Hematopoietic multipotent progenitor cell treated with erythropoietin and hydrocortisone succinate and interleukin-3 and kit ligand, for 15 days (in vitro differentiated cells): ENCODE data around the gene VPS37D.
"Not testable (repeated sequence)": the region's sequence is repeated elsewhere in the genome, so short reads cannot be mapped to it uniquely, and the experiment has no call there.

ENCODE experiments used
- DNase-seq: peaks from one replicate; pipeline ENCODE4 v3.0.0-alpha.2; 2015; ENCODE audit warnings: low spot score

Gene VPS37D

GRCh38 chr7:73667344-73668102 is at the start of gene VPS37D:
Gene VPS37D (plus strand): TSS chr7:73667831. CDS start chr7:73667959, 128 bp downstream.
- peak; percentile 92 for DNase-seq

GRCh38 chr7:73618538-73618937 is 49.1 kb upstream of the VPS37D start:
- DNase-seq: no peak

- not testable (repeated sequence) for DNase-seq
These were observed 48.2 kb upstream of the VPS37D start for GRCh38 chr7:73619394-73619793.

- no peak for DNase-seq
These were observed 46.2 kb upstream of the VPS37D start for GRCh38 chr7:73621168-73622063.

- DNase-seq: no peak
These were observed 45.1 kb upstream of the VPS37D start for GRCh38 chr7:73622527-73622908.

- no peak for DNase-seq
These were observed 44.5 kb upstream of the VPS37D start for GRCh38 chr7:73622909-73623797.

- DNase-seq: peak; percentile 72
These were observed 43.6 kb upstream of the VPS37D start, which contains the start of gene MLXIPL for GRCh38 chr7:73623798-73624668. Gene MLXIPL (minus strand): TSS chr7:73624522. CDS start chr7:73624492, 30 bp downstream.

- no peak for DNase-seq
These were observed 43.0 kb upstream of the VPS37D start for GRCh38 chr7:73624669-73625001.

- no peak for DNase-seq
These were observed 42.4 kb upstream of the VPS37D start for GRCh38 chr7:73625276-73625675.

- no peak for DNase-seq
These were observed 40.8 kb upstream of the VPS37D start for GRCh38 chr7:73626814-73627213.

- no peak for DNase-seq
These were observed 39.1 kb upstream of the VPS37D start for GRCh38 chr7:73628504-73628903.

- no peak for DNase-seq
These were observed 36.1 kb upstream of the VPS37D start for GRCh38 chr7:73631558-73631957.

- no peak for DNase-seq
These were observed 34.3 kb upstream of the VPS37D start for GRCh38 chr7:73633323-73633722.

- no peak for DNase-seq
These were observed 33.8 kb upstream of the VPS37D start for GRCh38 chr7:73633844-73634243.

GRCh38 chr7:73635428-73636200 is 32.0 kb upstream of the VPS37D start:
- no peak for DNase-seq

GRCh38 chr7:73638911-73639310 is 28.7 kb upstream of the VPS37D start:
- DNase-seq: no peak

GRCh38 chr7:73642834-73643233 is 24.8 kb upstream of the VPS37D start:
- DNase-seq: no peak

GRCh38 chr7:73644688-73645286 is 22.8 kb upstream of the VPS37D start:
- DNase-seq: no peak

- DNase-seq: no peak
These were observed 21.9 kb upstream of the VPS37D start for GRCh38 chr7:73645643-73646174.
